ENCODE measurements around the gene OR52J3. TPM values are rescaled to one million over a fixed set of nuclear protein-coding genes. Genes with fewer than 3 reads are reported as not detected.

OR52J3 gene
- total and polyA plus RNA-seq, 10 of the 15 experiments (the other 5 are each of a cell fraction or from before 2014, with no cell fraction given) = not detected

- no peak for FAIRE-seq
- POLR2A ChIA-PET = no interaction called here
- Histone ChIP-seq H4K20me1 (ENCODE audit: control insufficient read depth, insufficient read depth) (no peaks in the 10 kb centered on the region), H3K4me3 (no peak overlapping the region), H3K27me3 (replicated peaks in 1 of 2; ENCODE audit: control insufficient read depth in 2 of 2, insufficient read depth in 2 of 2, low read length in 1 of 2) (no peaks in the 10 kb centered on the region), H3K27ac (ENCODE audit: control insufficient read depth, insufficient read depth) (no peak overlapping the region), H3K4me1 (ENCODE audit: control insufficient read depth, insufficient read depth, low read length) (no peaks in the 10 kb centered on the region), H3K9me3 (replicated peaks; ENCODE audit: control insufficient read depth, insufficient read depth, low read length) (no peaks in the 10 kb centered on the region), H3K4me2 (ENCODE audit: control insufficient read depth, insufficient read depth) (no peak overlapping the region), H3K9ac (ENCODE audit: control insufficient read depth, insufficient read depth, low read length) (no peak overlapping the region), H3K79me2 (ENCODE audit: control insufficient read depth, insufficient read depth, low read length) (no peaks in the 10 kb centered on the region), H2AFZ (ENCODE audit: control insufficient read depth, low read depth, low read length) (no peak overlapping the region), H3K36me3 (ENCODE audit: control insufficient read depth in 2 of 2, insufficient read depth in 2 of 2, low read length in 1 of 2) (no peaks in the 10 kb centered on the region)
- WGBS (ENCODE audit: insufficient coverage, insufficient replicate concordance, low lambda C conversion rate, missing lambda C conversion rate) = 36% methylated on average over 2 of the region's 2 CpGs
- in situ Hi-C loops (cut with MboI) (no loop called here), intact Hi-C loops (cut with micrococcal nuclease; ENCODE audit: unreplicated experiment) (no loop called here)
- CTCF ChIA-PET = no interaction called here
- SMC1A ChIA-PET (ENCODE audit: uncharacterized antibody, unreplicated experiment) = no interaction called here
- BruUV-seq (replicated peaks) = no TSS peak
- DNase-seq (ENCODE audit: low read depth, low spot score) = no peak
- no peak for ATAC-seq
- RAD21 ChIA-PET (ENCODE audit: unreplicated experiment) = no interaction called here
- TF ChIP-seq YY1 (IDR thresholded peaks at IDR 0.05; ENCODE audit: low read depth, low read length) (no peak), ELK1 (IDR thresholded peaks at IDR 0.05; ENCODE audit: low read depth, low read length) (no peak), JUNB (IDR thresholded peaks at IDR 0.05) (no peak), FOXM1 (IDR thresholded peaks at IDR 0.05; ENCODE audit: low read depth, low read length) (no peak), ZSCAN29 (IDR thresholded peaks at IDR 0.05) (no peak), CBFB (IDR thresholded peaks at IDR 0.05; ENCODE audit: low read depth) (no peak), BCLAF1 (IDR thresholded peaks at IDR 0.05) (no peak), TBL1XR1 (IDR thresholded peaks at IDR 0.05; ENCODE audit: low read depth, low read length) (no peak), JUND (IDR thresholded peaks at IDR 0.05; ENCODE audit: low read depth, low read length) (no peak), USF1 (IDR thresholded peaks at IDR 0.05; ENCODE audit: borderline replicate concordance, extremely low read length, insufficient read depth, low read depth, low read length) (no peak), E2F8 (IDR thresholded peaks at IDR 0.05; ENCODE audit: low read depth, partially characterized antibody) (no peak), ZNF24 (IDR thresholded peaks at IDR 0.05) (no peak), SREBF1 (IDR thresholded peaks at IDR 0.05; ENCODE audit: low read length) (no peak), CBX3 (IDR thresholded peaks at IDR 0.05; ENCODE audit: borderline replicate concordance, low read depth) (no peak), PML (IDR thresholded peaks at IDR 0.05; ENCODE audit: low read length) (no peak), MEF2B (IDR thresholded peaks at IDR 0.05; ENCODE audit: partially characterized antibody, poor library complexity, severe bottlenecking) (no peak), ZNF384 (IDR thresholded peaks at IDR 0.05; ENCODE audit: borderline replicate concordance, low read depth, low read length) (no peak), NFIC (IDR thresholded peaks at IDR 0.05; ENCODE audit: low read depth, low read length) (no peak), HCFC1 (IDR thresholded peaks at IDR 0.05; ENCODE audit: low read length) (no peak)
These were observed 49.7 kb downstream of the OR52J3 start for GRCh38 chr11:5096011-5096410.
